IMR-90 (cell line): ENCODE data around the gene XRCC5.

ENCODE experiments used
- BHLHE40 ChIP-seq: fragments of 150-350 bp; IDR thresholded peaks from 2 replicates; pipeline ENCODE4 v1.6.1; 2016; ENCODE audit warnings: mild to moderate bottlenecking, low read depth, low read length
- CTCF ChIP-seq: conservative IDR thresholded peaks from 2 replicates; pipeline ENCODE4 v1.5.1; 2012; ENCODE audit warnings: mild to moderate bottlenecking, low read depth, low read length, improper control_type of control experiment
- POLR2A ChIP-seq: IDR thresholded peaks from 2 replicates; pipeline ENCODE4 v1.6.1; 2012; ENCODE audit warnings: mild to moderate bottlenecking, low read depth, low read length
- RCOR1 ChIP-seq: IDR thresholded peaks from 2 replicates; pipeline ENCODE4 v1.6.1; 2012; ENCODE audit warnings: mild to moderate bottlenecking, low read length, improper control_type of control experiment; ENCODE audit not compliant: insufficient replicate concordance
- RFX5 ChIP-seq: IDR thresholded peaks from 2 replicates; pipeline ENCODE4 v1.8.0; 2012; ENCODE audit warnings: low read depth, mild to moderate bottlenecking, low read length, moderate library complexity

DNA sequence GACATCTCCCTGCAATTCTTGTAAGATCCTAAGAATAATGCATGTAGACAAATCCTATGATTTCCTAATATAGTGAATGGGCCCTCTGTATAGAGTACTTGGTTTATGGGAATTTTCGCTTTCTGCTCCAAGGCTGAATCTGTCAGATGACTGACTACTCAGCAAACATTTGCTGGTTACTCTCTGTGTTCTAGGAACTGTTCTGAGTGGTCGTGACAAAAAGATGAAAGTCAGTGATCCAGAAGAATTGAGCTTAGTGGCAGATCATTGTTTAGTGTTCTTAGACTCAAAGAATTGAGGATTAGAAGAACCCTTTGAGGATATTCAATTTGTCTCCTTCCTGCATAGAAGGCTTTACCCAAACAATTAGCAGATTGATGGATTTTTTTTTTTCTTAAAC lies 10.0 kb downstream of the XRCC5 start:
- TF ChIP-seq CTCF = no peak
- TF ChIP-seq POLR2A = no peak
- TF ChIP-seq RFX5 = no peak
- no peak for TF ChIP-seq BHLHE40
- no peak for TF ChIP-seq RCOR1
